Keratinocyte (primary cell): ENCODE results near the gene ZNF496. TPM values are rescaled to one million over a fixed set of nuclear protein-coding genes. Genes with fewer than 3 reads are reported as not detected.

Experiments
- DNase-seq: peaks from one replicate; pipeline ENCODE4 v3.0.0-alpha.2; 2011; ENCODE audit warnings: low read depth, missing footprints, low spot score
- FAIRE-seq: peaks from 2 replicates; lab custom pipeline; 2011; peaks lifted over from hg19 to GRCh38; lab: Jason Lieb, UNC
- H2AFZ ChIP-seq: 2 replicates; pipeline ENCODE4 v1.6.0; 2012; ENCODE audit warnings: low read length, control low read depth, inconsistent platforms; ENCODE audit not compliant: control insufficient read depth
- H3K27ac ChIP-seq: 2 replicates; pipeline ENCODE4 v1.5.1; 2011; ENCODE audit warnings: low read length; ENCODE audit not compliant: control insufficient read depth, insufficient read depth
- H3K27me3 ChIP-seq: 3 replicates; pipeline ENCODE4 v1.6.0; 2011; ENCODE audit warnings: low read length; ENCODE audit not compliant: control insufficient read depth, insufficient read depth; ENCODE audit errors: extremely low read depth
- H3K36me3 ChIP-seq, 2 experiments: 2 replicates in 1 of 2; 3 replicates in 1 of 2; pipeline ENCODE4 v1.5.1; 2011; ENCODE audit warnings: low read length in 2 of 2, mild to moderate bottlenecking in 1 of 2; ENCODE audit not compliant: control insufficient read depth in 2 of 2, insufficient read depth in 2 of 2; ENCODE audit errors: extremely low read depth in 1 of 2
- H3K4me1 ChIP-seq: 3 replicates; pipeline ENCODE4 v1.5.1; 2011; ENCODE audit warnings: low read length; ENCODE audit not compliant: control insufficient read depth, insufficient read depth; ENCODE audit errors: extremely low read depth
- H3K4me2 ChIP-seq: 3 replicates; pipeline ENCODE4 v1.6.0; 2011; ENCODE audit warnings: low read depth, low read length; ENCODE audit not compliant: control insufficient read depth, insufficient read depth; ENCODE audit errors: extremely low read depth
- H3K4me3 ChIP-seq, 3 experiments: fragments of 200-600 bp in 1 of 3; sonication (generic) in 1 of 3; 2 replicates in 2 of 3; 3 replicates in 1 of 3; pipeline ENCODE4 v1.5.1; 2011 to 2016; ENCODE audit warnings: low read length in 3 of 3, mild to moderate bottlenecking in 3 of 3, control low read depth in 2 of 3, inconsistent platforms in 1 of 3, low read depth in 1 of 3, mixed read lengths in 1 of 3, mixed run types in 1 of 3, moderate library complexity in 1 of 3; ENCODE audit not compliant: control insufficient read depth in 2 of 3, insufficient read depth in 2 of 3; ENCODE audit errors: extremely low read depth in 1 of 3
- H3K79me2 ChIP-seq: 2 replicates; pipeline ENCODE4 v1.6.0; 2012; ENCODE audit warnings: low read length; ENCODE audit not compliant: control insufficient read depth, insufficient read depth
- H3K9ac ChIP-seq: 3 replicates; pipeline ENCODE4 v1.6.0; 2011; ENCODE audit warnings: low read length; ENCODE audit not compliant: control insufficient read depth, insufficient read depth; ENCODE audit errors: extremely low read depth
- H3K9me1 ChIP-seq: 3 replicates; pipeline ENCODE4 v1.6.0; 2011; ENCODE audit warnings: low read length; ENCODE audit not compliant: control insufficient read depth, insufficient read depth; ENCODE audit errors: extremely low read depth
- H3K9me3 ChIP-seq: 2 replicates; pipeline ENCODE4 v1.5.1; 2012; ENCODE audit warnings: low read depth, low read length; ENCODE audit not compliant: control insufficient read depth
- H4K20me1 ChIP-seq: 3 replicates; pipeline ENCODE4 v1.6.0; 2011; ENCODE audit warnings: low read length; ENCODE audit not compliant: control insufficient read depth, insufficient read depth; ENCODE audit errors: extremely low read depth
- CTCF ChIP-seq, 3 experiments: IDR thresholded peaks in 1 of 3; conservative IDR thresholded peaks in 1 of 3; optimal IDR thresholded peaks in 1 of 3; 2 replicates in 2 of 3; 3 replicates in 1 of 3; pipeline versions ENCODE3 to v1.5.1; 2011; ENCODE audit warnings: low read length in 3 of 3, mild to moderate bottlenecking in 3 of 3, moderate library complexity in 2 of 3, control low read depth in 1 of 3, inconsistent platforms in 1 of 3; ENCODE audit not compliant: insufficient read depth in 2 of 3; ENCODE audit errors: extremely low read depth in 1 of 3
- EZH2 ChIP-seq: IDR thresholded peaks from one replicate; pipeline ENCODE4 v1.6.1; 2012; ENCODE audit warnings: inconsistent platforms, mild to moderate bottlenecking, low read length, moderate library complexity
- dilution Hi-C: fragments of 300-500 bp; cut with MboI; formaldehyde crosslinking; loops from one replicate; pipeline ENCODE4 v1.7.0; 2020; ENCODE audit warnings: low sequenced_read_pairs; ENCODE audit not compliant: extremely low pct_ligation_motif_present
- polyA plus RNA-seq, 5 experiments: library from polyadenylated mRNA; depleted of rRNA in 3 of 5; stranded (reverse) in 3 of 5; stranded (forward) in 1 of 5; unstranded in 1 of 5; fragments of >200 nt; gene quantifications; 1 replicate in 1 of 5; 2 replicates in 3 of 5; 3 replicates in 1 of 5; pipeline versions ENCODE4 v1.2.1 to v1.2.3, GENCODE V29; 2011 to 2012; ENCODE audit warnings: missing spikeins in 2 of 5, low read depth in 1 of 5, low replicate concordance in 1 of 5

ZNF496 gene
- polyA plus RNA-seq, 1 donor (not counting 4 experiments of a cell fraction or from before 2014, with no cell fraction given) = 8.9 TPM

DNA sequence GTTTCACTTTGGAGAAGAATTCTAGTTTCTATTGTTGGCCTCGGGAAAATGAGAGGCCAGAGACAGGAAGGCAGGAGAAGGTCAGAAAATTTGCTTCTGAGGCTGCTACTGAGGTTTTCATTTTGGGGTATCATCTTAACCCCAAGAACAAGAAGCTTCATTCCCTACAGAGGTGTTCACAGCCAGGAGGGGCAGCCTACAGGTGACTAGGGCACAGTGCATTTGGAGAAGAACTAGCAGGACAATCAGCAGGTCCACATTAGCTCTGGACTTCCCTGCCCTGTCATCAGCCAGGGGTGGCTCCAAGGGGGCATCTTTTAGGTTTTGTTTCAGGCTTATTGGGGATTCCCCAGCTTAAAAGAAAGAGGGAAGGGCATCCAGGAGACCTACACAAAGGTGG lies 12.1 kb upstream of the ZNF496 start:
- H3K4me3 ChIP-seq = no peak overlapping the region
- no peak overlapping the region for H3K27ac ChIP-seq
- H3K36me3 ChIP-seq = peaks cover 0 to 2% of the 10 kb centered on the region in 2 experiments
- no peak overlapping the region for H3K4me2 ChIP-seq
- H3K79me2 ChIP-seq = no peaks in the 10 kb centered on the region
- no peak overlapping the region for H2AFZ ChIP-seq
- dilution Hi-C loops = no loop called here
- no peak for TF ChIP-seq CTCF (optimal IDR thresholded peaks at IDR 0.05 in 1 of 3, IDR thresholded peaks at IDR 0.05 in 1 of 3, conservative IDR thresholded peaks at IDR 0.05 in 1 of 3; ENCODE audit: extremely low read depth in 1 of 3, insufficient read depth in 2 of 3, low read length in 3 of 3)
- TF ChIP-seq EZH2 = no peak
- H3K9me1 ChIP-seq = no peaks in the 10 kb centered on the region
- H3K27me3 ChIP-seq = no peaks in the 10 kb centered on the region
- peaks cover 4% of the 10 kb centered on the region for H3K4me1 ChIP-seq
- H3K9me3 ChIP-seq = no peaks in the 10 kb centered on the region
- FAIRE-seq (no peak), DNase-seq (no peak)
- no peak overlapping the region for H3K9ac ChIP-seq
- H4K20me1 ChIP-seq = no peaks in the 10 kb centered on the region

- no peak for DNase-seq
- Histone ChIP-seq H3K4me3 (no peak overlapping the region), H3K9ac (no peak overlapping the region), H3K4me1 (peaks cover 4% of the 10 kb centered on the region), H3K9me1 (no peaks in the 10 kb centered on the region), H3K27me3 (no peaks in the 10 kb centered on the region), H3K9me3 (no peaks in the 10 kb centered on the region), H4K20me1 (no peaks in the 10 kb centered on the region), H2AFZ (no peak overlapping the region), H3K4me2 (no peak overlapping the region), H3K36me3 (peaks cover 0 to 4% of the 10 kb centered on the region in 2 experiments), H3K79me2 (peaks cover 23% of the 10 kb centered on the region), H3K27ac (no peak overlapping the region)
- no peak for FAIRE-seq
- TF ChIP-seq CTCF (optimal IDR thresholded peaks at IDR 0.05 in 1 of 3, IDR thresholded peaks at IDR 0.05 in 1 of 3, conservative IDR thresholded peaks at IDR 0.05 in 1 of 3; ENCODE audit: extremely low read depth in 1 of 3, insufficient read depth in 2 of 3, low read length in 3 of 3) (no peak), EZH2 (no peak)
- dilution Hi-C loops = no loop called here
Observed at GRCh38 chr1:247338723-247339275, 7.1 kb upstream of the ZNF496 start.
